ENCODE results near the gene LBH. TPM values are rescaled to one million over a fixed set of nuclear protein-coding genes. Genes with fewer than 3 reads are reported as not detected.

Gene LBH
- total RNA-seq, 6 experiments from 2014 or later, result 4.3 to 17.6 (median 9.5) TPM

DNA sequence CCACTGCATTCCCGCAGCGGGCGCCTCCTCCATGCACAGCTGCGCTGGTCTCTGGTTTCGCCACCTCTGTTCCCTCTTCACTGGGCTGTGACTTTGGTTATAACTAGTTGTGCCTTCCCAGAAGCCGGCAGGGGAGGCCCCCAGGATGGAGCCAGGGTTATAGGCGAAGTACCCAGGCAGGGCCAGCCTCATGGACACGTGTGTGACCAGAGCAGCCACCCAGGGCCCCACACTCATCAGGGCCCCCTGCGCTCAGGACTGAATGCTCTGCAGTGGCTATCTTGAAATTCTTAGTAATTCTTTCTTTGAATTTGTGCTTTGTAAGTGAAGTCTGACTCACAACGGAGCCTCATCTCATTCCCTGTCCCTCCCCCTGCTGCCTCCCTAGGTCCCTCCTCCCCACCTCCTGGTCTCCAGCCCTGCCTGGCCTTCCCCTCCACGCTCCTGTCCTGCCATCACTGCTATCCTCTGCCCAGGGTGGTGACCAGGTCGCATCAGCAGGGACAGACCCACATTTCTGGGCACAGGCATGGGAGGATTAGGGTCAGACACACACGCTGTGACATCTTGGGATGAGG lies 38.1 kb upstream of the LBH start:
- 83% methylated on average over 9 of the region's 13 CpGs for WGBS (ENCODE audit: insufficient coverage, low coverage, low lambda C conversion rate, missing lambda C conversion rate)

GRCh38 chr2:30194421-30194820 lies 36.9 kb upstream of the LBH start:
- Histone ChIP-seq H3K27ac (no peak overlapping the region), H3K36me3 (no peaks in the 10 kb centered on the region), H3K27me3 (no peaks in the 10 kb centered on the region), H3K4me1 (no peaks in the 10 kb centered on the region), H3K4me3 (no peak overlapping the region), H3K9me3 (no peaks in the 10 kb centered on the region)
- WGBS (ENCODE audit: insufficient coverage, low coverage, low lambda C conversion rate, missing lambda C conversion rate), result 44% methylated on average over 6 of the region's 7 CpGs
- ATAC-seq (no peak), DNase-seq (no peak)
- TF ChIP-seq CTCF (IDR thresholded peaks at IDR 0.05) (no peak), POLR2A (IDR thresholded peaks at IDR 0.05) (no peak)
- intact Hi-C loops (cut with DNase I), result no loop called here

More for the DNA sequence above, 38.1 kb upstream of the LBH start:
- Histone ChIP-seq H3K27ac (no peak overlapping the region), H3K36me3 (no peaks in the 10 kb centered on the region), H3K27me3 (no peaks in the 10 kb centered on the region), H3K4me3 (no peak overlapping the region), H3K9me3 (no peaks in the 10 kb centered on the region), H3K4me1 (no peaks in the 10 kb centered on the region)
- DNase-seq (no peak), ATAC-seq (no peak)
- no peak for TF ChIP-seq CTCF (IDR thresholded peaks at IDR 0.05)
- TF ChIP-seq POLR2A (IDR thresholded peaks at IDR 0.05), result no peak
- intact Hi-C loops (cut with DNase I), result no loop called here

DNA sequence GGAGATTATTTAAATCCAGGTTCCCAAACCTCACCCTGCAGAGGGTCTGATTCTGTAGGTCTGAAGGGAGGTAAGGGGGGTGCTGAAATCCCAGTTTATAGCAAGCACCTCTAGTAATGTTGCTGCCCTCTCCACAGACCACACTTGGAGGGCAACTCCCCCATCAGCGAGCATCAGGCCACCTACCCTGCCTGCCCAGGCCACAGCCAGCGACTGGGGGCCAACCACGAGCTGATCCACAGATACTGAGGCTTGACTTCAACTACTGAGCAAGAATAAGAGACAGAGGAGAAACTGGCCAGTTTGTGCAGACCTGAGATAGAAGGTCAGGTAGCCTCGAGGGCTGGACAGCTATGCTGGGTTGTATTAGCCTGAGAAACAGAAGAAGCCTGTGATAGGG lies 36.3 kb upstream of the LBH start:
- TF ChIP-seq CTCF (IDR thresholded peaks at IDR 0.05), result no peak
- no peak for TF ChIP-seq POLR2A (IDR thresholded peaks at IDR 0.05)
- ATAC-seq, result no peak
- WGBS (ENCODE audit: insufficient coverage, low coverage, low lambda C conversion rate, missing lambda C conversion rate), result 72% methylated on average over 4 of the region's 4 CpGs

DNA sequence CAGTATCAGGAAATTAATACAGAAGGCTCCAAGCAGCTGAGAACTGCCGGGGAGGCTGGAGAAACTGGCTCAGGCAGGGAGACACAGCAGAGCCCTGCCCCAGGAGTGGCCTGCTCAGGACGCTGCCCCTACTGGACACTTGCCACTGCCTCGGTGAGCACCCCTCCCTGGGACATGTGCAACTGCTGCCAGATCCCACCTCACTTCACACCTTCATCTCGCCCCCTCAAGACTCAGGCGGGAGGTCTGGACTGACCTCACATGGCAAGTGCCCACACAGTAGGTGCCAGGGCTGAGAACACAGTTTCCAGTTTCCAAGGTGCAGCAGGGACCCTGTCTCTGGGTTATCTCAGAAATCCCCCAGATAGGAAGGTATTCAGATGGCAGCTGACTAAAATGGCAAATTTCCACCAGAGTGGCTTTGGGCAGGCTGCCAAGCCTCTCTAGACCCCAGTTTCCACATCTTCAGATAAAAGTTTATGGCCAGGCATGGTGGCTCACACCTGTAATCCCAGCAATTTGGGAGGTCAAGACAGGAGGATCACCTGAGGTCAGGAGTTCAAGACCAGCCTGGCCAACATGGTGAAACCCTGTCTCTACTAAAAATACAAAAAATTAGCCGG lies 33.7 kb upstream of the LBH start:
- no peak for DNase-seq
- Histone ChIP-seq H3K4me3 (no peak overlapping the region), H3K36me3 (no peaks in the 10 kb centered on the region), H3K27ac (no peak overlapping the region), H3K9me3 (no peaks in the 10 kb centered on the region), H3K4me1 (no peaks in the 10 kb centered on the region), H3K27me3 (no peaks in the 10 kb centered on the region)
- 69% methylated on average over 4 of the region's 6 CpGs for WGBS (ENCODE audit: insufficient coverage, low coverage, low lambda C conversion rate, missing lambda C conversion rate)
- no peak for ATAC-seq
- TF ChIP-seq POLR2A (IDR thresholded peaks at IDR 0.05) (no peak), CTCF (IDR thresholded peaks at IDR 0.05) (no peak)
- intact Hi-C loops (cut with DNase I), result no loop called here

More for the DNA sequence above, 36.3 kb upstream of the LBH start:
- H3K4me3 ChIP-seq, result no peak overlapping the region
- H3K27me3 ChIP-seq, result no peaks in the 10 kb centered on the region
- no peaks in the 10 kb centered on the region for H3K4me1 ChIP-seq
- intact Hi-C loops (cut with DNase I), result no loop called here
- no peak overlapping the region for H3K27ac ChIP-seq
- no peaks in the 10 kb centered on the region for H3K36me3 ChIP-seq
- H3K9me3 ChIP-seq, result no peaks in the 10 kb centered on the region
- DNase-seq, result no peak

Data from right lobe of liver (tissue), 6 donors.